OCI-LY1 (cell line): Measurements from ENCODE around the gene PRKCH.

Experiments
- CTCF ChIP-seq: fragments of 200-600 bp; sonication (generic), shearing (Covaris generic); IDR thresholded peaks from 2 replicates; pipeline ENCODE4 v1.5.1; 2017; ENCODE audit warnings: mild to moderate bottlenecking, antibody characterized with exemption, low read length, moderate library complexity, mixed read lengths
- EZH2 ChIP-seq: fragments of 200-600 bp; sonication (generic), shearing (Covaris generic); IDR thresholded peaks from 2 replicates; pipeline ENCODE4 v1.8.0; 2017; ENCODE audit warnings: borderline replicate concordance, mixed run types, mild to moderate bottlenecking, antibody characterized with exemption, low read length, moderate library complexity, mixed read lengths

GRCh38 chr14:61368781-61369453, 47.5 kb downstream of the PRKCH start:
- TF ChIP-seq CTCF (no peak), EZH2 (no peak)
